Thoracic aorta (tissue), 2 donors: ENCODE data around the gene SERPINA12. TPM values are rescaled to one million over a fixed set of nuclear protein-coding genes. Genes with fewer than 3 reads are reported as not detected.

Experiments used
- ATAC-seq: fragments of 150-250 bp; one replicate; pipeline ENCODE4 v1.8.0; 2017; ENCODE audit warnings: low read depth; ENCODE audit not compliant: insufficient number of reproducible peaks, low FRiP score
- DNase-seq: peaks from one replicate; pipeline ENCODE4 v3.0.0-alpha.2; 2020; ENCODE audit warnings: low spot score
- H3K27ac ChIP-seq, 2 donors: fragments of 200-600 bp; sonication (generic); 1 replicate in 1 of 2; 2 replicates in 1 of 2; pipeline ENCODE4 v1.5.1; 2016; ENCODE audit warnings: mild to moderate bottlenecking in 2 of 2, moderate library complexity in 2 of 2
- H3K27me3 ChIP-seq: fragments of 200-600 bp; sonication (generic); replicated peaks from 2 replicates; pipeline ENCODE4 v1.6.0; 2016; ENCODE audit warnings: mild to moderate bottlenecking; ENCODE audit not compliant: insufficient read depth
- H3K36me3 ChIP-seq: fragments of 200-600 bp; sonication (generic); one replicate; pipeline ENCODE4 v1.5.1; 2016
- H3K4me1 ChIP-seq, 2 donors: fragments of 200-600 bp; sonication (generic); 1 replicate in 1 of 2; 2 replicates in 1 of 2; pipeline versions ENCODE4 v1.5.1 to v1.6.0; 2016; ENCODE audit warnings: low read depth in 2 of 2, mild to moderate bottlenecking in 1 of 2; ENCODE audit not compliant: control insufficient read depth in 1 of 2
- H3K4me3 ChIP-seq: fragments of 200-600 bp; sonication (generic); 2 replicates; pipeline ENCODE4 v1.5.1; 2016; ENCODE audit warnings: mild to moderate bottlenecking
- H3K9me3 ChIP-seq: fragments of 200-600 bp; sonication (generic); 2 replicates; pipeline ENCODE4 v1.5.1; 2016
- CTCF ChIP-seq: fragments of 200-600 bp; sonication (generic); IDR thresholded peaks from one replicate; pipeline ENCODE4 v1.5.1; 2019; ENCODE audit warnings: antibody characterized with exemption
- total RNA-seq, 2 donors: library from RNA; depleted of rRNA; stranded (reverse); fragments of >200 nt; gene quantifications; one replicate each; pipeline versions ENCODE4 v1.1.0 to v1.2.3, GENCODE V29; 2016

The SERPINA12 gene
- not detected for total RNA-seq

GRCh38 chr14:94509356-94509755, at the start of gene SERPINA12:
SERPINA12 (minus strand) TSS chr14:94509469; CDS start chr14:94498397, 11,072 bp downstream.
- ATAC-seq (no peak), DNase-seq (no peak)
- H3K4me3 ChIP-seq = no peak within 1 kb of the TSS
- no peak for TF ChIP-seq CTCF
- H3K27ac ChIP-seq = no peak within 1 kb of the TSS
- H3K4me1 ChIP-seq = no peaks in the 10 kb centered on the region
- no peaks in the 10 kb centered on the region for H3K9me3 ChIP-seq
- H3K36me3 ChIP-seq = no peaks in the 10 kb centered on the region
- no peaks in the 10 kb centered on the region for H3K27me3 ChIP-seq

GRCh38 chr14:94558842-94559241, 49.6 kb upstream of the SERPINA12 start:
- H3K36me3 ChIP-seq = no peaks in the 10 kb centered on the region
- ATAC-seq (no peak), DNase-seq (no peak)
- H3K9me3 ChIP-seq = peaks cover 10% of the 10 kb centered on the region
- TF ChIP-seq CTCF = no peak
- H3K4me3 ChIP-seq = no peak overlapping the region
- H3K4me1 ChIP-seq = no peaks in the 10 kb centered on the region
- H3K27me3 ChIP-seq = no peaks in the 10 kb centered on the region
- no peak overlapping the region for H3K27ac ChIP-seq

GRCh38 chr14:94557327-94557726, 48.1 kb upstream of the SERPINA12 start:
- no peak for ATAC-seq
- no peak overlapping the region for H3K4me3 ChIP-seq
- H3K27ac ChIP-seq = no peak overlapping the region
- no peaks in the 10 kb centered on the region for H3K36me3 ChIP-seq
- H3K9me3 ChIP-seq = peaks cover 10% of the 10 kb centered on the region
- no peaks in the 10 kb centered on the region for H3K4me1 ChIP-seq
- TF ChIP-seq CTCF = no peak
- DNase-seq = no peak
- no peaks in the 10 kb centered on the region for H3K27me3 ChIP-seq

GRCh38 chr14:94555991-94556390, 46.7 kb upstream of the SERPINA12 start:
- Histone ChIP-seq H3K4me1 (no peaks in the 10 kb centered on the region), H3K9me3 (peaks cover 10% of the 10 kb centered on the region), H3K36me3 (no peaks in the 10 kb centered on the region), H3K27ac (no peak overlapping the region), H3K27me3 (no peaks in the 10 kb centered on the region), H3K4me3 (no peak overlapping the region)
- DNase-seq (no peak), ATAC-seq (no peak)
- TF ChIP-seq CTCF = no peak

- H3K9me3 ChIP-seq = peaks cover 14% of the 10 kb centered on the region
- ATAC-seq = no peak
These were observed 40.8 kb upstream of the SERPINA12 start for GRCh38 chr14:94550041-94550440.

More at GRCh38 chr14:94550041-94550440, 40.8 kb upstream of the SERPINA12 start:
- TF ChIP-seq CTCF = no peak
- Histone ChIP-seq H3K27ac (no peak overlapping the region), H3K4me1 (no peaks in the 10 kb centered on the region), H3K36me3 (no peaks in the 10 kb centered on the region), H3K27me3 (no peaks in the 10 kb centered on the region), H3K4me3 (no peak overlapping the region)
- DNase-seq = no peak
